Uterus (tissue), 2 donors: ENCODE results near the gene CHST12.

Experiments used
- CTCF ChIP-seq, 4 experiments: fragments of 200-600 bp in 2 of 4; fragments of 450-650 bp in 2 of 4; sonication (generic) in 2 of 4; IDR thresholded peaks; one replicate each; pipeline ENCODE4 v1.5.1; 2016 to 2019; ENCODE audit warnings: antibody characterized with exemption in 4 of 4, mild to moderate bottlenecking in 2 of 4, moderate library complexity in 1 of 4
- POLR2A ChIP-seq, 2 donors: fragments of 450-650 bp; IDR thresholded peaks; one replicate each; pipeline ENCODE4 v1.6.1; 2016; ENCODE audit warnings: antibody characterized with exemption in 2 of 2, mild to moderate bottlenecking in 1 of 2, moderate library complexity in 1 of 2

GRCh38 chr7:2452643-2453270 lies 49.3 kb downstream of the CHST12 start:
- TF ChIP-seq CTCF (IDR thresholded peaks at IDR 0.05): no peak
- TF ChIP-seq POLR2A (IDR thresholded peaks at IDR 0.05): no peak
